HEK293 (cell line): ENCODE results near the gene ZNF865.

Experiments
- CTCF ChIA-PET: fragments of 350-600 bp; formaldehyde crosslinking; extraction: SDS; loops from one replicate; lab custom pipeline; 2021; ENCODE audit warnings: antibody characterized with exemption; lab: Yijun Ruan, JAX
- POLR2A ChIA-PET: fragments of 300-600 bp; formaldehyde crosslinking; extraction: SDS; loops from one replicate; lab custom pipeline; 2020; ENCODE audit warnings: antibody characterized with exemption, inconsistent platforms; lab: Yijun Ruan, JAX
- H3K27ac ChIP-seq: fragments of 200-500 bp; sonication (Bioruptor generic); 2 replicates; pipeline ENCODE4 v1.5.1; 2014; ENCODE audit warnings: low read depth, low read length, control low read depth, inconsistent platforms; ENCODE audit errors: extremely low read depth
- H3K36me3 ChIP-seq, 2 experiments: fragments of 200-500 bp in 1 of 2; sonication (Bioruptor generic) in 1 of 2; 1 replicate in 1 of 2; 2 replicates in 1 of 2; pipeline ENCODE4 v1.5.1; 2014 to 2017; ENCODE audit warnings: inconsistent platforms in 2 of 2, low read length in 2 of 2; ENCODE audit not compliant: control insufficient read depth in 2 of 2, insufficient read depth in 1 of 2
- H3K4me1 ChIP-seq: fragments of 200-500 bp; sonication (Bioruptor generic); 2 replicates; pipeline ENCODE4 v1.5.1; 2014; ENCODE audit warnings: mild to moderate bottlenecking, low read length, inconsistent platforms; ENCODE audit not compliant: control insufficient read depth, insufficient read depth
- H3K4me3 ChIP-seq: 2 replicates; pipeline ENCODE4 v1.5.1; 2011; ENCODE audit warnings: low read depth, mild to moderate bottlenecking, control low read depth, low read length, moderate library complexity
- H3K9me3 ChIP-seq: fragments of 200-500 bp; sonication (Bioruptor generic); 2 replicates; pipeline ENCODE4 v1.5.1; 2014; ENCODE audit warnings: low read depth, low read length, inconsistent platforms; ENCODE audit not compliant: control insufficient read depth, insufficient read depth
- KLF1 ChIP-seq: fragments of 450-650 bp; formaldehyde crosslinking; IDR thresholded peaks from 2 replicates; pipeline ENCODE4 v1.5.1; 2016; ENCODE audit warnings: missing biosample characterization, missing genetic modification characterization
- ZFP41 ChIP-seq: fragments of 450-650 bp; formaldehyde crosslinking; IDR thresholded peaks from 2 replicates; pipeline ENCODE4 v1.5.1; 2016; ENCODE audit warnings: missing biosample characterization, missing genetic modification characterization, borderline replicate concordance
- ZNF132 ChIP-seq: fragments of 450-650 bp; formaldehyde crosslinking; IDR thresholded peaks from 2 replicates; pipeline ENCODE4 v1.5.1; 2017; ENCODE audit warnings: missing biosample characterization, missing genetic modification characterization, borderline replicate concordance
- ZNF169 ChIP-seq: fragments of 450-650 bp; formaldehyde crosslinking; IDR thresholded peaks from 2 replicates; pipeline ENCODE4 v1.5.1; 2016; ENCODE audit warnings: missing biosample characterization, missing genetic modification characterization
- ZNF311 ChIP-seq: fragments of 450-650 bp; formaldehyde crosslinking; IDR thresholded peaks from 2 replicates; pipeline ENCODE4 v1.5.1; 2017; ENCODE audit warnings: missing biosample characterization, missing genetic modification characterization, borderline replicate concordance
- ZNF391 ChIP-seq: fragments of 450-650 bp; formaldehyde crosslinking; IDR thresholded peaks from 2 replicates; pipeline ENCODE4 v1.5.1; 2016; ENCODE audit warnings: low read depth, missing biosample characterization, missing genetic modification characterization, borderline replicate concordance
- ZNF510 ChIP-seq: fragments of 450-650 bp; formaldehyde crosslinking; IDR thresholded peaks from 2 replicates; pipeline ENCODE4 v1.5.1; 2018; ENCODE audit warnings: mild to moderate bottlenecking, missing genetic modification characterization, missing biosample characterization; ENCODE audit not compliant: insufficient replicate concordance
- ZNF677 ChIP-seq: fragments of 450-650 bp; IDR thresholded peaks from 2 replicates; pipeline ENCODE4 v1.5.0; 2018; ENCODE audit warnings: missing biosample characterization, mild to moderate bottlenecking, missing genetic modification characterization, moderate library complexity
- TF ChIP-seq, protein P1 (sequence below): fragments of 450-650 bp; formaldehyde crosslinking; IDR thresholded peaks from 2 replicates; pipeline ENCODE4 v1.5.1; 2016; ENCODE audit warnings: missing biosample characterization, missing genetic modification characterization
- TF ChIP-seq, protein P2 (sequence below): fragments of 450-650 bp; formaldehyde crosslinking; IDR thresholded peaks from 2 replicates; pipeline ENCODE4 v1.5.1; 2016; ENCODE audit warnings: missing biosample characterization, missing genetic modification characterization

The ZNF865 gene

DNA sequence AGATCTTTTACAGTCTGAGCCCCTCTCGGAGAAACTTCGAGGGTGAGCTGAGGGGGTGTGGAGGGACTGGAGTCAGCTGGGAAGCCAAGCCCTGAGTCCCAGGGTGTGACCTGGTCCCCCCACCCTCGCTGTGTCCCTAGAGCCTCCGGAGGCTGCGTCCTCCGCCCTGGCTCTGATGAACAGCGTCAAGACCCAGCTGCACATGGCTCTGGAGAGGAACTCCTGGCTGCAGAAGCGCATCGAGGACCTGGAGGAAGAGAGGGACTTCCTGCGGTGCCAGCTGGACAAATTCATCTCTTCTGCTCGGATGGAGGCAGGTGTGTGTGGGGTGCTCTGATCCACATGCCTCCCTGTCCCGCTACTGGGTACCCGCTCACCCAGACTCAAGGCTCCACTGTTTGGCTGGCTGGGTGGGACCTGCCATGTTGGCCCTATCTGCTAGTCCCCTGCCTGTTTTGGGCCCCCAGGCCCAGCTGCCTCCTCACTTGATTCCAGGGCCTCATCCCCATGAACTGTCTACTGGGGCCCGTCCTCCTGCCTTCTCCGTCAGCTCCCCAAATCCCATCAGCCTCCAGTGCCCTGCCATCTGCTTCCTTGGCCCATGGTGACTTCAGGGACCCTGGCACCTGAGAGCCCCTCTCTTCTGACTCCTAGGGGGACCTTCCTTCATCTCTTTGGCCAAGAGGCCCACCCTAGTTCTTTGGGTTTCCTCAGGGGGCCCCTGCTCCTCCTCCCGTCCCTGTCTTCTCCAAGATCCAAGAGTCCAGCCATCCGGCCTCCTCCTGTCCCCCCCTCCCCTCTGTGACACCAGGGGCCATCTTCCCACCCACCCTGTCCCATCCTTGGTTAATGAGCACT, 44.0 kb downstream of the ZNF865 start:
- TF ChIP-seq ZNF391 (tag by site-specific recombination) (no peak), ZFP41 (no peak), KLF1 (tag by site-specific recombination) (peak; percentile 60; the same call in 1 of the 2 replicates)
- TF ChIP-seq, protein P1, sequence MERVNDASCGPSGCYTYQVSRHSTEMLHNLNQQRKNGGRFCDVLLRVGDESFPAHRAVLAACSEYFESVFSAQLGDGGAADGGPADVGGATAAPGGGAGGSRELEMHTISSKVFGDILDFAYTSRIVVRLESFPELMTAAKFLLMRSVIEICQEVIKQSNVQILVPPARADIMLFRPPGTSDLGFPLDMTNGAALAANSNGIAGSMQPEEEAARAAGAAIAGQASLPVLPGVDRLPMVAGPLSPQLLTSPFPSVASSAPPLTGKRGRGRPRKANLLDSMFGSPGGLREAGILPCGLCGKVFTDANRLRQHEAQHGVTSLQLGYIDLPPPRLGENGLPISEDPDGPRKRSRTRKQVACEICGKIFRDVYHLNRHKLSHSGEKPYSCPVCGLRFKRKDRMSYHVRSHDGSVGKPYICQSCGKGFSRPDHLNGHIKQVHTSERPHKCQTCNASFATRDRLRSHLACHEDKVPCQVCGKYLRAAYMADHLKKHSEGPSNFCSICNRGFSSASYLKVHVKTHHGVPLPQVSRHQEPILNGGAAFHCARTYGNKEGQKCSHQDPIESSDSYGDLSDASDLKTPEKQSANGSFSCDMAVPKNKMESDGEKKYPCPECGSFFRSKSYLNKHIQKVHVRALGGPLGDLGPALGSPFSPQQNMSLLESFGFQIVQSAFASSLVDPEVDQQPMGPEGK (tag by site-specific recombination), result peak; percentile 14; the same call in 1 of the 2 replicates
- TF ChIP-seq, all 188 proteins: peak for 2

DNA sequence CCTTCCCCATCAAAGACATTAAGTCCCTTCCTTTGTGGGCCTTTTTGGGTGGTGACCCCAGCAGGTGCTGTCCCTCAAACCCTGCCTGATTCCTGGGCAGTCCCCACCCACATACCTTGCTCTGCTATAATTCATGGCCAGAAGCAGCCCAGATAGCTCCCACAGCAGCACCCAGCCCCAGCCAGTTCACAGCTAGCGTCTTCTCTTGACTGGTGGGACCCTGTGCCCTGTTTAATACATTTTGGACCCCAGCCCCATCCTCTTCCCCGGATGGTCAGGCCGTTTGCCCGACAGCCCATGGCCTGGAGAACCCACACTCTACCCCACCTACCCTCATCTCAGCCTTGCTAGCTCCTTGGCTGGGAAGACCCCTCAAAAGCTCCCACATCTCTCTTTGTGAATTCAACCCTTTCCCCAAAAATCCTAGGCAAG, 44.7 kb downstream of the ZNF865 start:
- peaks cover 8% of the 10 kb centered on the region; the same call in 1 of the 2 replicates for H3K4me1 ChIP-seq
- CTCF ChIA-PET, result interaction anchor here (1.7 kb wide), 1 partner anchor 21 kb away, joined by 7 read pairs; no protein-coding TSS in a partner anchor

More for the DNA sequence above, 44.0 kb downstream of the ZNF865 start:
- Histone ChIP-seq H3K27ac (peak overlapping the region; percentile 93), H3K4me1 (peaks cover 9% of the 10 kb centered on the region), H3K9me3 (no peaks in the 10 kb centered on the region), H3K36me3 (peaks cover 10 to 44% of the 10 kb centered on the region in 2 experiments; a peak in 2 of 3 replicates), H3K4me3 (no peak overlapping the region; the same call in 1 of the 2 replicates)
- POLR2A ChIA-PET, result interaction anchor here (1.5 kb wide), 1 partner anchor 22 kb away, joined by 3 read pairs; no protein-coding TSS in a partner anchor
- CTCF ChIA-PET, result interaction anchor here (0.6 to 1.7 kb wide), 7 partner anchors 13 to 506 kb away, joined by 3 to 7 read pairs (median 3); partner anchors contain the start of gene ZNF784

DNA sequence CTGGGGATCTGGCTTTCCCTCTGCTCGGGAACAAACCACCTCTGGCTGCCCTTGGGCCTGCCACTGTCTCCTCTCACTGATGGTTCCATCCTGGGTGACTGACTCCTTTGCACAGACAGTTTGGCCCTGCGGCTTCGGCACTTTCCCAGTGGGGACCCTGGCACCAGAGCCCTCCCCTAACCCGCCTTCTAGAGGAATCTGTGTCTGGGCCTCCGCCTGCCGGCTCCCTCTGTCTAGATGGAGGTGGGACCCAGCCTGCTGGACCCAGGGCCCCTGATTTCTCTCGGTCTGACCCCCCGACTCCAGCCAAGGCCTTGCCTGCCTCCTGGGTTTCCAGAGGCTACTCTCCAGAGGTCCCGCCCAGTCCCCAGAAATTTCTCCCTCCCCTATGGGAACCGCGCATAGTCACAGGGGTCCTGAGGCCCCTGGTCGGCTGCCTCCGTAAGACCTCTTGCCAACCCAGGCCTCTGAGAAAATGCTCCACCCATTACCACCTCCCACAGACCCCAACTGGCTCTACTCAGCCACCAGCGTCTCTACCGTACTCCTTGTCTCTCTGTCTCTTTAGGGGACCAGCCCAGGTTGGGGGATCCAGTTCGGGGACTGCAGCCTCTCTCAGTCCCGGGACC, 45.3 kb downstream of the ZNF865 start:
- peaks cover 3 to 34% of the 10 kb centered on the region in 2 experiments; a peak in 2 of 3 replicates for H3K36me3 ChIP-seq
- H3K4me1 ChIP-seq, result peaks cover 8% of the 10 kb centered on the region; the same call in 1 of the 2 replicates
- ChIA-PET POLR2A (no interaction called here), CTCF (no interaction called here)
- H3K4me3 ChIP-seq, result no peak overlapping the region
- TF ChIP-seq, protein P2, sequence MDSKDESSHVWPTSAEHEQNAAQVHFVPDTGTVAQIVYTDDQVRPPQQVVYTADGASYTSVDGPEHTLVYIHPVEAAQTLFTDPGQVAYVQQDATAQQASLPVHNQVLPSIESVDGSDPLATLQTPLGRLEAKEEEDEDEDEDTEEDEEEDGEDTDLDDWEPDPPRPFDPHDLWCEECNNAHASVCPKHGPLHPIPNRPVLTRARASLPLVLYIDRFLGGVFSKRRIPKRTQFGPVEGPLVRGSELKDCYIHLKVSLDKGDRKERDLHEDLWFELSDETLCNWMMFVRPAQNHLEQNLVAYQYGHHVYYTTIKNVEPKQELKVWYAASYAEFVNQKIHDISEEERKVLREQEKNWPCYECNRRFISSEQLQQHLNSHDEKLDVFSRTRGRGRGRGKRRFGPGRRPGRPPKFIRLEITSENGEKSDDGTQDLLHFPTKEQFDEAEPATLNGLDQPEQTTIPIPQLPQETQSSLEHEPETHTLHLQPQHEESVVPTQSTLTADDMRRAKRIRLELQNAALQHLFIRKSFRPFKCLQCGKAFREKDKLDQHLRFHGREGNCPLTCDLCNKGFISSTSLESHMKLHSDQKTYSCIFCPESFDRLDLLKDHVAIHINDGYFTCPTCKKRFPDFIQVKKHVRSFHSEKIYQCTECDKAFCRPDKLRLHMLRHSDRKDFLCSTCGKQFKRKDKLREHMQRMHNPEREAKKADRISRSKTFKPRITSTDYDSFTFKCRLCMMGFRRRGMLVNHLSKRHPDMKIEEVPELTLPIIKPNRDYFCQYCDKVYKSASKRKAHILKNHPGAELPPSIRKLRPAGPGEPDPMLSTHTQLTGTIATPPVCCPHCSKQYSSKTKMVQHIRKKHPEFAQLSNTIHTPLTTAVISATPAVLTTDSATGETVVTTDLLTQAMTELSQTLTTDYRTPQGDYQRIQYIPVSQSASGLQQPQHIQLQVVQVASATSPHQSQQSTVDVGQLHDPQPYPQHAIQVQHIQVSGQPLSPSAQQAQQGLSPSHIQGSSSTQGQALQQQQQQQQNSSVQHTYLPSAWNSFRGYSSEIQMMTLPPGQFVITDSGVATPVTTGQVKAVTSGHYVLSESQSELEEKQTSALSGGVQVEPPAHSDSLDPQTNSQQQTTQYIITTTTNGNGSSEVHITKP (tag by site-specific recombination), result peak; percentile 45; the same call in 1 of the 2 replicates
- TF ChIP-seq ZNF311 (tag by site-specific recombination) (no peak), ZNF132 (tag by site-specific recombination) (no peak)
- H3K27ac ChIP-seq, result no peak overlapping the region
- no peaks in the 10 kb centered on the region for H3K9me3 ChIP-seq

More for the DNA sequence above, 44.7 kb downstream of the ZNF865 start:
- Histone ChIP-seq H3K4me3 (no peak overlapping the region), H3K36me3 (peaks cover 9 to 37% of the 10 kb centered on the region in 2 experiments; a peak in 2 of 3 replicates), H3K9me3 (no peaks in the 10 kb centered on the region), H3K27ac (no peak overlapping the region)
- TF ChIP-seq ZNF510 (no peak), ZNF169 (tag by site-specific recombination) (no peak), ZNF677 (no peak)
- POLR2A ChIA-PET, result no interaction called here
